OCI-LY3 (cell line): Measurements from ENCODE around the gene SWSAP1.

Source experiments
- H2AFZ ChIP-seq: fragments of 200-600, 300-600 bp; shearing (Covaris generic); 2 replicates; pipeline ENCODE4 v1.6.0; 2014; ENCODE audit warnings: antibody characterized with exemption, low read depth, low read length
- H3K27ac ChIP-seq: fragments of 200-600, 300-600 bp; sonication (generic); 2 replicates; pipeline ENCODE4 v1.5.1; 2014; ENCODE audit warnings: mild to moderate bottlenecking, low read length, moderate library complexity, mixed read lengths
- H3K27me3 ChIP-seq: fragments of 200-600, 300-600 bp; sonication (generic); 2 replicates; pipeline ENCODE4 v1.6.1; 2014; ENCODE audit warnings: low read depth, low read length, mixed read lengths
- H3K36me3 ChIP-seq: fragments of 200-600, 300-600 bp; sonication (generic); replicated peaks from 2 replicates; pipeline ENCODE3; 2014; ENCODE audit warnings: low read depth, low read length, mixed read lengths
- H3K4me1 ChIP-seq: fragments of 300-600, 200-600 bp; sonication (generic); 2 replicates; pipeline ENCODE4 v1.6.1; 2014; ENCODE audit warnings: low read length, mixed read lengths
- H3K4me2 ChIP-seq: fragments of 200-600, 300-600 bp; sonication (generic); 2 replicates; pipeline ENCODE4 v1.6.1; 2014; ENCODE audit warnings: low read length, mixed read lengths
- H3K4me3 ChIP-seq: fragments of 300-600, 200-600 bp; sonication (generic); 2 replicates; pipeline ENCODE4 v1.5.1; 2014; ENCODE audit warnings: antibody characterized with exemption, mild to moderate bottlenecking, low read length, moderate library complexity
- H3K79me2 ChIP-seq: fragments of 300-600, 200-600 bp; shearing (Covaris generic); 2 replicates; pipeline ENCODE4 v1.6.1; 2014; ENCODE audit warnings: mild to moderate bottlenecking, low read length, mixed read lengths
- H3K9ac ChIP-seq: fragments of 300-600, 200-600 bp; shearing (Covaris generic); 2 replicates; pipeline ENCODE4 v1.6.0; 2014; ENCODE audit warnings: mild to moderate bottlenecking, low read length, moderate library complexity
- H3K9me3 ChIP-seq: fragments of 200-600, 300-600 bp; shearing (Covaris generic); 2 replicates; pipeline ENCODE4 v1.6.1; 2014; ENCODE audit warnings: low read length, mixed read lengths; ENCODE audit not compliant: insufficient read depth
- H4K20me1 ChIP-seq: fragments of 200-600, 300-600 bp; sonication (generic); 2 replicates; pipeline ENCODE4 v1.6.1; 2016; ENCODE audit warnings: low read length, mixed read lengths; ENCODE audit not compliant: insufficient read depth
- EZH2phosphoT487 ChIP-seq: fragments of 200-600 bp; shearing (Covaris generic); IDR thresholded peaks from 2 replicates; pipeline ENCODE4 v1.6.1; 2018; ENCODE audit warnings: antibody characterized with exemption, mixed run types, low read depth
- TF ChIP-seq, protein P1 (sequence below): fragments of 200-600, 300-600 bp; sonication (generic); IDR thresholded peaks from 2 replicates; pipeline ENCODE4 v1.5.1; 2014; ENCODE audit warnings: antibody characterized with exemption, low read length, low read depth

The SWSAP1 gene

DNA sequence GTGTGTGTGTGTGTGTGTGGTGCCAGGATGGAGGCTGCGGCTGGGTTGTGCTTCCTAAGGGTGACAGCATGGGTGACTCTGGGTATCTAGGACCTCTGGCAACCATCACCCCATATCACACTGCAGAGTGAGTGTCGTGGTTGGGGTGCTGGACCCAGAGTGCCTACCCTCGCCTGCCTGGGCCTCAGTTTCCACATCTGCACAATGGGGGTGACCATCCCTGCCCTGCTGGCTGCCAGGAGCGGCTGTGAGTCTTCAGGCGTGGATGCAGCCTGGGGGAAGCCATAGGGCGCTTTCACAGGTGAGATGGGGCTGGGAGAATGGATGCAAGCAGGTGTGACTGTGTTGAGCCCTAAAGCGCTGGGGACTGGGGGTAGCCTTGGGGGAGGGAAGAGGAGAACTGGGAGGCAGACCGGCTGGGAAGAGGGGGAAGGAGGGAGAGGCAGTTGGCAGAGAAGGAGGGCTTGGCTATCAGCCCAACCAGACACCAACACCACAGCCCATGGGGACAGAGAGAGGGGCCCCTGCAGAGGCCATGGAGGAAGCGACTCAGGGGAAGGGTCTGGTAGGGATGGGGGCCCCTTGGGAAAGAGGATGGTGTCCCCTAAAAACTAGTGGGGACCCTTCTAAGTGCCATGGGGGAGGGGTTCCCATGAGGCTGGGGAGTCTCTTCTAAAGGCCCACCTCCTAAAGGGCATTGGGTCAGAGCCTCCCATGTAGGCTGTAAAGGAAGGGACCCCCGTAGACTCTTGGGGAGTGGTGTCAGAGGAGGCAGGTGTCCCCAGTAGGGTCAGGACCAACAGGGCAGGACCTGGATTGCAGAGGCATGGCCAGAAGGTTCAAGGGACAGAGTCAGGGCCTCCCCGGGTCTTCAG lies 17.6 kb upstream of the SWSAP1 start:
- Histone ChIP-seq H3K36me3 (no peaks in the 10 kb centered on the region), H3K9ac (no peak overlapping the region), H3K27me3 (no peaks in the 10 kb centered on the region), H3K9me3 (no peaks in the 10 kb centered on the region), H2AFZ (no peak overlapping the region), H4K20me1 (no peaks in the 10 kb centered on the region), H3K4me3 (no peak overlapping the region), H3K4me1 (no peaks in the 10 kb centered on the region), H3K4me2 (no peak overlapping the region), H3K27ac (no peak overlapping the region), H3K79me2 (no peaks in the 10 kb centered on the region)
- TF ChIP-seq, protein P1, sequence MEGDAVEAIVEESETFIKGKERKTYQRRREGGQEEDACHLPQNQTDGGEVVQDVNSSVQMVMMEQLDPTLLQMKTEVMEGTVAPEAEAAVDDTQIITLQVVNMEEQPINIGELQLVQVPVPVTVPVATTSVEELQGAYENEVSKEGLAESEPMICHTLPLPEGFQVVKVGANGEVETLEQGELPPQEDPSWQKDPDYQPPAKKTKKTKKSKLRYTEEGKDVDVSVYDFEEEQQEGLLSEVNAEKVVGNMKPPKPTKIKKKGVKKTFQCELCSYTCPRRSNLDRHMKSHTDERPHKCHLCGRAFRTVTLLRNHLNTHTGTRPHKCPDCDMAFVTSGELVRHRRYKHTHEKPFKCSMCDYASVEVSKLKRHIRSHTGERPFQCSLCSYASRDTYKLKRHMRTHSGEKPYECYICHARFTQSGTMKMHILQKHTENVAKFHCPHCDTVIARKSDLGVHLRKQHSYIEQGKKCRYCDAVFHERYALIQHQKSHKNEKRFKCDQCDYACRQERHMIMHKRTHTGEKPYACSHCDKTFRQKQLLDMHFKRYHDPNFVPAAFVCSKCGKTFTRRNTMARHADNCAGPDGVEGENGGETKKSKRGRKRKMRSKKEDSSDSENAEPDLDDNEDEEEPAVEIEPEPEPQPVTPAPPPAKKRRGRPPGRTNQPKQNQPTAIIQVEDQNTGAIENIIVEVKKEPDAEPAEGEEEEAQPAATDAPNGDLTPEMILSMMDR, result no peak
- TF ChIP-seq EZH2phosphoT487, result no peak

DNA sequence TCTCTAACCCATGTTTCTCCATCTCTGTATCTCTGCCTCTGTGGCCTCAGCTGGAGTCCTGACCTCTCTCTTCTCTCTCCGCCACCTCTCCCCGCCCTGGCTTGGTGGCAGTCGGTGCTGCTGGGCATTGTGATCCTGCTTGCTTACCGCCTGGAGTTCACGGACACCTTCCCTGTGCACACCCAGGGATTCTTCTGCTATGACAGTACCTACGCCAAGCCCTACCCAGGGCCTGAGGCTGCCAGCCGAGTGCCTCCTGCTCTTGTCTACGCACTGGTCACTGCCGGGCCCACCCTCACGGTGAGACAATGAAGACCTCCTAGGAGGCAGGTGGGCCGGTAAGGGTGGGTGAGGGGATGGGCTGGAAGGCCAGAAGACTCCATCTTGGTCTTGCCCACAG lies 15.0 kb upstream of the SWSAP1 start:
- TF ChIP-seq EZH2phosphoT487, result no peak
- Histone ChIP-seq H2AFZ (no peak overlapping the region), H3K9me3 (no peaks in the 10 kb centered on the region), H3K4me1 (no peaks in the 10 kb centered on the region), H3K27me3 (no peaks in the 10 kb centered on the region), H3K27ac (no peak overlapping the region), H3K36me3 (no peaks in the 10 kb centered on the region), H3K9ac (no peak overlapping the region), H3K4me2 (no peak overlapping the region), H4K20me1 (no peaks in the 10 kb centered on the region), H3K79me2 (no peaks in the 10 kb centered on the region), H3K4me3 (no peak overlapping the region)

DNA sequence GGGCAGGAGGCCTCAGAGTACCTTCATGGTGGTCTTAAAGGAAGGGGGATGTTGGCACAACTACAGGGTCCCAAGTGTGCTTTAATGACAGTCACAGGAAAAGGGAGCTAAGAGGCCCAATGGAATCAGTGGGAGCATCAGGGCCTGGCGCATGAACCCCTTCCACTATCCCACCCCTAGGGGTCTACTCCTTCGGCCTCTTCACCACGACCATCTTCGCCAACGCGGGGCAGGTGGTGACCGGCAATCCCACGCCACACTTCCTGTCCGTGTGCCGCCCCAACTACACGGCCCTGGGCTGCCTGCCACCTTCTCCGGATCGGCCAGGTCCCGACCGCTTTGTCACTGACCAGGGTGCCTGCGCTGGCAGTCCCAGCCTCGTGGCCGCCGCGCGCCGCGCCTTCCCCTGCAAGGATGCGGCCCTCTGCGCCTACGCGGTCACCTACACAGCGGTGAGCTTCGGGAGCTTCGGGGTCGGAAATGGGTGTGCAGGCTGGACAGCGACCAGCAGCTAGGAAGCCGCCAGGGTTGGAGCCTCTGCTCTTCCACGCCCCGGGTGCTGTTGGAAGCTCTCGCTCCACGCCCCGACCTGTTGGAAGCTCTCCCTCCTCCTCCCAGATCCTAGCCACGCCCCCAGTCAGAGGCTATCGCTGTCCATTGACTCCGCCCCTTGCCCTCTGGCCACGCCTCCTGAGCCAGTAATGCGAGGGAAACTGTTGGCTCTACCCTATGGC lies 13.3 kb upstream of the SWSAP1 start:
- Histone ChIP-seq H3K4me1 (no peaks in the 10 kb centered on the region), H2AFZ (no peak overlapping the region), H3K27me3 (no peaks in the 10 kb centered on the region), H3K4me2 (no peak overlapping the region), H3K4me3 (no peak overlapping the region), H3K9me3 (no peaks in the 10 kb centered on the region), H3K9ac (no peak overlapping the region), H4K20me1 (no peaks in the 10 kb centered on the region), H3K79me2 (no peaks in the 10 kb centered on the region), H3K27ac (no peak overlapping the region), H3K36me3 (no peaks in the 10 kb centered on the region)
- TF ChIP-seq EZH2phosphoT487, result no peak
- TF ChIP-seq, protein P1, result no peak

DNA sequence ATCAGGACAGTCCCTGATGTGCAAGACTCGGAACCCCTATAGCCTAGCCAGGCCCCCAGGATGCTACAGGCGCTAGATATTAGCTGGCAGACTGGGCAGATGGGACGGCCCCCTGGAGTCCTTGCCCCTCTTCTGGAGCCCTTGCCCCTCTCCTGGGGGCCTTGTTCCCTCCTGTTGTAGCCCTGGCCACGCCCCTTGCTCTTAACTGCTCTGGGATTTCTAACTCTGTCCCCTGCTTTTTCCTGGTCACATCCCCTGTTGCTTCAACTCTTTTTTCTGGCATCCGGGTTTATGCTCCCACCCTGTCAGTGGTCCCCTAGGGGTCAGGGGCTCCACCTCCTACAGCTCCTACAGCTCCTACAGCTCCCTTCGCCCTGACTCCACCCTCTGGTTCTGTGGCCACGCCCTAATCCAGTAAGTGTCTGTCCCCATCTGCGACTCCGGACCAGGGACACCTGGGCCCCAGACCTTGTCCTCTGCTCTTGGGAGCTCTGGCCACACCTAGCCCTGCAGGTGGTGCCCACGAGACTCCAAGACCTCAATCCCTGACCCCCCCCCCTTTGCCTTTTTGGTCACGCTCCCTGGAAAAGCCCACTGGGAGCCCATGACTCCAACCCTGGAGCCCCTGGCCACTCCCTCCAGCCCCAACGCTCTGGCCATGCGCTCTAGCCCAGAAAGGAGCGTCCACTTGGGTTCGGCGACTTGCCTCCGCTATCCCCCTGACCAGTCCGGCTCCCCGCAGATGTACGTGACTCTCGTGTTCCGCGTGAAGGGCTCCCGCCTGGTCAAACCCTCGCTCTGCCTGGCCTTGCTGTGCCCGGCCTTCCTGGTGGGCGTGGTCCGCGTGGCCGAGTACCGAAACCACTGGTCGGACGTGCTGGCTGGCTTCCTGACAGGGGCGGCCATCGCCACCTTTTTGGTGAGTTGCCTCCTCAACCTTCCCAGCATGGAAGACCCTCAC lies 12.4 kb upstream of the SWSAP1 start:
- no peak overlapping the region for H3K4me2 ChIP-seq
- H3K9me3 ChIP-seq, result no peaks in the 10 kb centered on the region
- H4K20me1 ChIP-seq, result no peaks in the 10 kb centered on the region
- TF ChIP-seq, protein P1, result no peak
- TF ChIP-seq EZH2phosphoT487, result no peak
- no peaks in the 10 kb centered on the region for H3K27me3 ChIP-seq
- no peak overlapping the region for H3K27ac ChIP-seq
- H3K4me3 ChIP-seq, result no peak overlapping the region
- H3K36me3 ChIP-seq, result no peaks in the 10 kb centered on the region
- no peaks in the 10 kb centered on the region for H3K4me1 ChIP-seq
- H3K79me2 ChIP-seq, result no peaks in the 10 kb centered on the region
- H3K9ac ChIP-seq, result no peak overlapping the region
- H2AFZ ChIP-seq, result no peak overlapping the region
